Measurements from ENCODE around the gene TMEM117.
A peak's percentile ranks its signal among the peaks of the same experiment; 100 is the strongest.

TMEM117 gene

GRCh38 chr12:43893670-43894069, 57.8 kb downstream of the TMEM117 start:
- peak in 1 of 2 donors; percentile 31 for DNase-seq (ENCODE audit: low read depth in 2 of 2)
- no peak overlapping the region for H3K4me3 ChIP-seq (replicated peaks in 1 of 2; ENCODE audit: low read depth in 2 of 2, low read length in 2 of 2)
- TF ChIP-seq, protein P1, sequence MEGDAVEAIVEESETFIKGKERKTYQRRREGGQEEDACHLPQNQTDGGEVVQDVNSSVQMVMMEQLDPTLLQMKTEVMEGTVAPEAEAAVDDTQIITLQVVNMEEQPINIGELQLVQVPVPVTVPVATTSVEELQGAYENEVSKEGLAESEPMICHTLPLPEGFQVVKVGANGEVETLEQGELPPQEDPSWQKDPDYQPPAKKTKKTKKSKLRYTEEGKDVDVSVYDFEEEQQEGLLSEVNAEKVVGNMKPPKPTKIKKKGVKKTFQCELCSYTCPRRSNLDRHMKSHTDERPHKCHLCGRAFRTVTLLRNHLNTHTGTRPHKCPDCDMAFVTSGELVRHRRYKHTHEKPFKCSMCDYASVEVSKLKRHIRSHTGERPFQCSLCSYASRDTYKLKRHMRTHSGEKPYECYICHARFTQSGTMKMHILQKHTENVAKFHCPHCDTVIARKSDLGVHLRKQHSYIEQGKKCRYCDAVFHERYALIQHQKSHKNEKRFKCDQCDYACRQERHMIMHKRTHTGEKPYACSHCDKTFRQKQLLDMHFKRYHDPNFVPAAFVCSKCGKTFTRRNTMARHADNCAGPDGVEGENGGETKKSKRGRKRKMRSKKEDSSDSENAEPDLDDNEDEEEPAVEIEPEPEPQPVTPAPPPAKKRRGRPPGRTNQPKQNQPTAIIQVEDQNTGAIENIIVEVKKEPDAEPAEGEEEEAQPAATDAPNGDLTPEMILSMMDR (IDR thresholded peaks at IDR 0.05; ENCODE audit: low read depth, low read length), result no peak

- TF ChIP-seq, protein P1 (IDR thresholded peaks at IDR 0.05; ENCODE audit: low read depth, low read length), result no peak
- no peak overlapping the region for H3K4me3 ChIP-seq (replicated peaks in 1 of 2; ENCODE audit: low read depth in 2 of 2, low read length in 2 of 2)
- DNase-seq (ENCODE audit: low read depth in 2 of 2), result no peak
Observed at GRCh38 chr12:43895580-43896206, 59.8 kb downstream of the TMEM117 start.

DNA sequence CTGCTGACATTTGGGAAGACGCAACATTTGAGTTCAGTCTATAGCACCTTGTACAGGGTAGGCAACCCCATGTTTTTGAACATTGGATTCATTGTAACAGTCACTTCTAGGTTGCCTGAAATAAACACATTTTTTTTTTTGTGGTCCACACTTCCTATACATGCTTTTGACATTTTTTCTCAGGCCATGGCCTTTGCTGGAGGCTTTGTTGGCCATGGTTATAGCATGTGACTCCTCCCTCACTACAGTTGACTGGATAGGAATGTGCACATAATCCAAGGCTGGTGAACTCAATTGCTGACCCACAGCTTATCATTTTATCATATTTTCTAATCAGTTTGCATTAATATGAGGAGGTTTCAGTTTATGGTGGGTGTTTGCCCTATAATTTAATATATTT, 60.6 kb downstream of the TMEM117 start:
- H3K4me3 ChIP-seq (replicated peaks in 1 of 2; ENCODE audit: low read depth in 2 of 2, low read length in 2 of 2), result no peak overlapping the region
- no peak for DNase-seq (ENCODE audit: low read depth in 2 of 2)
- TF ChIP-seq, protein P1 (IDR thresholded peaks at IDR 0.05; ENCODE audit: low read depth, low read length), result no peak

DNA sequence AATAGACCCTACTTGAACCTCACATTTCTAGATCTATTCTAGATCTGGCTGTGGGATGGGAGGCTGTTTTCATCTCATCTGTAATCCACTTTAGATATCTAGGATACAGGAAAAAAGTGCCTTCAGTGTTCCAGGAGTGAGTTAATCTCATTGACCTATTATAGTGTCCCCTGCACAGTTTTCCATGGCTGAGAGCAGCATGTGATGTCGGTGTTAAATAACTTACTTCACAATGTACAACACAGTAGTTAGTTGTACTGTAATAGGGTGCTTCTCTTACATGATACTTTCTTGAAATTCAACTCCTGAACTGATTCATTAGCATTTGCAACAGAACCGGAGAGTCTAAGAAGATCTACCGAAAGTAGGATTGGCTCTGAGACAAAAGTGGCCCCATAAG, 62.6 kb downstream of the TMEM117 start:
- TF ChIP-seq, protein P1 (IDR thresholded peaks at IDR 0.05; ENCODE audit: low read depth, low read length), result no peak
- no peak overlapping the region for H3K4me3 ChIP-seq (replicated peaks in 1 of 2; ENCODE audit: low read depth in 2 of 2, low read length in 2 of 2)
- DNase-seq (ENCODE audit: low read depth in 2 of 2), result no peak

DNA sequence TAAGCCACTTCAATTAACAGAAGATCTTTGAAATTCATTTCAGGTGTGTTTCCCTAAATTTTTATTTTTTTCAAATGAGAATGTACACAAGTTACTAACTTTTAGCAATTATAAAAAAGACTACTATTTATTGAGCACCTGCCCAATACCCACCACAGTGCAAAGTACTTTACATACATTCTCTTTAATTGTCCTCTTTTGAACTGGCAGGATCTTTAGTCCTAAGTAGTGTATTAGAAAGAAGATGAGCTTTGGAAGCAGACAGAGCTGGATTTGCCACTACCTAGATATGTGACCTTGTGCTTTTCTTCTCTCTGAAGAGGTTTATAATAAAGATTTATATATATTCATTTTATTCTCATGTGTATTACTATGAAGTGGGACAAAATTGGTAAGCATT, 63.7 kb downstream of the TMEM117 start:
- TF ChIP-seq, protein P1 (IDR thresholded peaks at IDR 0.05; ENCODE audit: low read depth, low read length), result no peak
- H3K4me3 ChIP-seq (replicated peaks in 1 of 2; ENCODE audit: low read depth in 2 of 2, low read length in 2 of 2), result no peak overlapping the region
- DNase-seq (ENCODE audit: low read depth in 2 of 2), result no peak

GRCh38 chr12:43903686-43904085, 67.8 kb downstream of the TMEM117 start:
- no peak for DNase-seq (ENCODE audit: low read depth in 2 of 2)
- H3K4me3 ChIP-seq (replicated peaks in 1 of 2; ENCODE audit: low read depth in 2 of 2, low read length in 2 of 2), result no peak overlapping the region
- TF ChIP-seq, protein P1 (IDR thresholded peaks at IDR 0.05; ENCODE audit: low read depth, low read length), result no peak

- DNase-seq (ENCODE audit: low read depth in 2 of 2), result no peak
- TF ChIP-seq, protein P1 (IDR thresholded peaks at IDR 0.05; ENCODE audit: low read depth, low read length), result no peak
- H3K4me3 ChIP-seq (replicated peaks in 1 of 2; ENCODE audit: low read depth in 2 of 2, low read length in 2 of 2), result no peak overlapping the region
Observed at GRCh38 chr12:43912859-43913258, 77.0 kb downstream of the TMEM117 start.
